Right renal cortex interstitium (tissue), 3 donors: ENCODE data around the gene RLF. TPM values are rescaled to one million over a fixed set of nuclear protein-coding genes. Genes with fewer than 3 reads are reported as not detected.
"Not testable (repeated sequence)": the region's sequence is repeated elsewhere in the genome, so short reads cannot be mapped to it uniquely, and the experiment has no call there.

Experiments used
- DNase-seq, 3 donors: peaks; one replicate each; pipeline ENCODE4 v3.0.0-alpha.2; 2013; ENCODE audit warnings: low read depth in 3 of 3, low spot score in 2 of 3
- polyA plus RNA-seq, 3 donors: library from polyadenylated mRNA; unstranded; fragments of 120-200 nt; gene quantifications; one replicate each; pipeline ENCODE4 v1.2.1, GENCODE V29; 2013; ENCODE audit not compliant: insufficient read length in 3 of 3

Gene RLF
- polyA plus RNA-seq, 3 donors = 24.3 to 25.4 (median 24.6) TPM

DNA sequence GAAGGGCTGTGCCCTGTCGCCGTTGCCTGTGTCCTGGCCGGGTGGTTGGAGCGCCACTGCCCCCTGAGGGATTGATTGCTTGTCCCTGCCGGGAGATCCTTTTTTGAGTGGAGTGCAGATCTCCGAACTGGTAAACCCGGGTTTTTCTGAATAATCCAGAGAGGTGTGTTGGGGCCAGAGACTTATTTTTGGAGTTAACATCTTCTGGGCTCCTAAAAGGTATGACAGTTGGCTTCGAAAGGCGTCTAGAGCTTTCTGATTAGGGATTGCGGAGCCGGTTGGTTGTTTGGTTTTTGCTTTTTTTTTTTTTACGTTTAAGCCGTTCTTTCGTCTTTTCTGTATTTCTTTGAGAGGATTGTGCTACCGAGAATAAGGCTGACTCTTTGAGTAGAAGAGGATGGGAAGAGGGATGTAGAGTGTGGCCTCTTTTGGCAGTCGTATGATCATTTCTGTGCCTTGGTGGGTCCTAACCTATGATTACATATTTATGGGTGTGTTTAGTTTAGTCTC lies 756 bp downstream of the RLF start:
- no peak for DNase-seq

DNA sequence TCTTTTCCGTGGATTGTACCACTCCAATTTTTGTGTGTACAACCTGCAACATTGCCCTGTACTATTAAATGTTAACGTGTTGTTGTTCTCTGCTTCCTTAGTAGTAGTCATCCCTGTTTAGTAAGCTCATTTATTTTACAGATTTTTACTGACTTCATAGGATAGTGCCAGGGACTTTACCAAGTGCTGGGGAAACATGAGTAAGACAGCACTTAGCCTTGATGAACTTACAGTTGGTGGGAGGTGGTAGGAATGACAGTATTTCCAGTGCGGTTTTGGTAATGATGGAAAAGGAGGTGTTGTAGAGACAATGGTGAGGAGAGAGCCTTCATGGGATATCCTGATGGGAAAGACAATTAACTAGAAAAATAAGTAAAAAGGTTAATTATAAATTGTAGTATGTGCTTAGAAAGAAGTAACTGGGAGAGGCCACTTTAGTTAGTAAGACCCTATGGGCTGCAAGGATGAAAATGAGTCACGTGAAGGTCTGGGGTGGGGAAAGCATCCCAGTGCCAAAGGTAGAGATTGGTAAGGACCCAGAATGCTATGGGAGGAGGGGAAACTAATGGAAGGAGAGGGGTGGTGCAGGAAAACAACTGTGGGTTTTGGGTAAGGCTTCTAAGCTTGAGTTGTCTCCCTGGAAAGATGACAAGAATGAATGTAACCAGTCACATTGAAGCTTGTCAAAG lies 1.7 kb downstream of the RLF start:
- DNase-seq = no peak

DNA sequence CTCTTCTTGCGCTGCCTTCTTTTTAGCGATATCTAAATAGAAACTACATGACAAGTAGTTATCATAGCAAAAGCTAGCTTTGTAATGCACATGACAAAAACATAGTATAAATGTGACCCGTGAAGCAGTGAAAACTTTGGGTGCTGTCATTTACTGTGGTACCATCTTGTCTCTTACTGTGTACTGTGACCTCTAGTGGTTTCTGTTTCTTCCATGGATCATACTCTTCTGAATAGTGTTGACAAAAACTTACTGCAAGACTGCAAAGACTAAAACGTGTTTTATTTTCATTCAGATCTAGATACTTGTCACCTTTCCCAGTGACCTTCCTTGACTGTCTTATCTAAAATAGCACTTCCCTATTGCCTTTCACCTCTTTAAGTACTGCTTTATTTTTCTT lies 6.1 kb downstream of the RLF start:
- DNase-seq = no peak

DNA sequence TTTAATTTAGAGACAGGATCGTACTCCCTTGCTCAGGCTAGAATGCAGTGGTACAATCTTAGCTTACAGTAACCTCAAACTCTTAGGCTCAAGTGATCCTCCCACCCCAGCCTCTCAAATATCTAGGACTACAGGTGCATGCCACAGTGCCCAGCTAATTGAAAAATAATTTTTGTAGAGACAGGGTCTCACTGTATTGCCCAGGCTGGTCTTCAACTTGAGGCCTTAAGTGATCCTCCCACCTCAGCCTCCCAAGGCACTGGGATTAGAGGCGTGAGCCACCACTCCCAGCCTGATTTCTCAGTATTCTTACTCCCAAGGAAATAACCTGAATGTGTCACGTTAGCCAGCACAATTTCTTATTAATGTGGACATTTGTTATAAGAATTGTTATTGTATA lies 9.8 kb downstream of the RLF start:
- no peak for DNase-seq

DNA sequence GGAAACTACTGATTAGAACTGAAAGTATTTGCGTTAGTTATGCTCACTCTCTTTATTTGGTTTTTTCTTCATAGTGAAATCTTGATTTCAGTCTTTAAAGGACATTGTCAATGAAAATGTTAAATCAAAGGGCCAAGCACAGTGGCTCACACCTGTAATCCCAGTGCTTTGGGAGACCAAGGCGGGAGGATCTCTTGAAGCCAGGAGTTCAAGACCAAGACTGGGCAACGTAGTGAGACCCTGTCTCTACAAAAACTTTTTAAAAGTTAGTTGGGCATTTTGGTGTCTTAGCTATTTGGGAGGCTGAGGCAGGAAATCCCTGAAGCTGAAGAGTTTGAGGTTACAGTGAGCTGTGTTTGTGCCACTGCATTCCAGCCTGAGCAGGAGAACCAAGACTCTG lies 13.6 kb downstream of the RLF start:
- DNase-seq = no peak

DNA sequence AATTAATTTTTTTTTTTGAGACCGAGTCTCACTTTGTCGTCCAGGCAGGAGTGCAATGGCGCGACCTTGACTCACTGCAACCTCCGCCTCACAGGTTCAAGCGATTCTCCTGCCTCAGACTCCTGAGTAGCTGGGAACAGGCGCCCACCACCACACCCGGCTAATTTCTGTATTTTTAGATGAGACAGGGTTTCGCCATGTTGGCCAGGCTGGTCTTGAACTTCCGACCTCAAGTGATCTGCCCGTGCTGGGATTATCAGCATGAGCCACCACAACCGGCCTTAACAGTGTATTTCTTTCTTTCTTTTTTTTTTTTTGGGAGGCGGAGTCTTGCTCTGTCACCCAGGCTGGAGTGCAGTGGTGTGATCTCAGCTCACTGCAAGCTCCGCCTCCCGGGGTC lies 15.8 kb downstream of the RLF start:
- not testable (repeated sequence) for DNase-seq

DNA sequence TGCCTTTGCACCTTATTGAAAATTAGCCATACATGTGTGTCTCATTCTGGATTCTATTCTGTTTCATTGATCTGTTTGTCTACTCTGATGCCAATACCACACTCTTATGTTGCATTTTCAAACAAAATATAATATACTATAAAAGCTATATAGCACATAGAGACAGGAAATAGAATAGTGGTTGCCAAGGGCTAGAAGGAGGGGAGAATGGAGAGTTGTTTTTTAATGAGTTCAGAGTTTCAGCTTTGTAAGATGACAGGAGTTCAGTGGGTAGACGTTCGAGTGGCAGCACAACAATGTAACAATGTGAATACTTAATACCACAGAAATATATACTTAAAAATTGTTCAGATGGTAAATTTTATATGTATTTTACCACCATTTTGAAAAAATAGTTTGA lies 17.0 kb downstream of the RLF start:
- no peak for DNase-seq

DNA sequence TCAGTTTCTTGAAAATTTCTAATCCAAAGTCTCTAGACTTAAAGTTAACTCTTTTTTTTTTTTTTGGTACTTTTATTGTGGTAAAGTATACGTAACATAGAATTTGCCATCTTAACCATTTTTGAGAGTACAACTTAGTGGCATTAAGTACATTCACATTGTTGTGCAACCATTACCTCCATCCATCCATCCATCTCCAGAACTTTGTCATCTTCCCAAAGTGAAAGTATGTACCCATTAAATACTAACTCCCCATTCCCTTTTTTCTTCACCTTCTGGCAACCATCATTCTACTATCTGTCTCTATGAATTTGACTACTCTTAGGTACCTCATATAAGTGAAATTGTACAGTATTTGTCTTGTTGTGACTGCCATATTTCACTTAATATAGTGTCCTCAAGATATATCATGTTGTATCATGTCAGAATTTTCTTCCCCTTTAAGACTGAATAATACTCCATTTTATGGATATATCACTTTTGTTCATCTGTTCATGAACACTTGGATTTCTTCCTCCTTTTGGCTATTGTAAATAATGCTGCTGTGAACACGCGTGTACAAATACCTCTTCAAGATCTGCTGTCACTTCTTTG lies 18.4 kb downstream of the RLF start:
- DNase-seq = no peak

DNA sequence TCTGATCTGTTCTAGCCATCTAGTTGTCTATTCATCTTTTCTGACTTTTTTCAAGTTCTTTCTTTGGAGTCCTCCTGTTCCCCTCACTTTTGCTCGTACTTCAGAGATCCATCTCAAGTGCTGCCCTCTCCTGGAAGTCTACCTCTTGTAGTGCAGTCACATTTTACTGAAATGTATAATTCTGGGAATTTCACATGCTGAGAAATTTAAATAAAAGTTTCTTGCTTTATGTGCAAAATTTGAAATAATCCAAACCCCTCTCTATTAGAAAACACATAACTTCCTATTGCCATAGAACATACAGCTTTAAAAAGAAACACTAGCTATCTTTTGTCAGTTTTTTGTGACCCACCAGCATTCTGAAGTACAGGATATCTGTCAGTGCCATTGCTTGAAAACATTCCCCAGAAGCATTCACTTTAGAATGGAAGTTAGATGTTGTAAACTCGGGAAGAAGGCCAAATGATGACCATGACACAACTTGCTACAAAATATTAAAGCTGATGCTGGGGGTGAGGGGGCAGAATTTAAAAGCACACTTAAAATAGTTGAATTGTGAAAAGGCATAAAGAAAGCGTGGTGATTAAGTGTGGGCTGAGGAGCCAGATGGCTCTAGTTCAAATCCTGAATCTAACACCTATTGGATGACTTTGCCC lies 22.0 kb downstream of the RLF start:
- DNase-seq = no peak

DNA sequence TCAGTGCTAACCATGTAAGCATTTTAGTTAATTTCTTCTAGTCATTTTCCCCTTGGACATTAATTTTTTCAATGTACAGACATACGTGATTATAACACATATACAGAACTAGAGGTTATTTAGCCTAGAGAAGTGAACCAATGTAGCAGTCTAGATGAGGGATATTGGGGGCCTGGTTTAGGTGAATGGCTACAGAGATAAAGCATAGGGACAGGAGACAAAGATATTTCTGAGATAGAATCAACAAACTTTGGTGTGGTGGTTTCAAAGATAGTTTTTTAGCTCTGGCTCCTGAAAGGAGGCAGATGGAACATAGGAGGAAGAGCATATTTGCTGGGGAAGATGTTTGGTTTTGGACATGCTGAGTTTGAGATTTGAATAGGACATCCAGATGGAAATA lies 23.0 kb downstream of the RLF start:
- no peak for DNase-seq

DNA sequence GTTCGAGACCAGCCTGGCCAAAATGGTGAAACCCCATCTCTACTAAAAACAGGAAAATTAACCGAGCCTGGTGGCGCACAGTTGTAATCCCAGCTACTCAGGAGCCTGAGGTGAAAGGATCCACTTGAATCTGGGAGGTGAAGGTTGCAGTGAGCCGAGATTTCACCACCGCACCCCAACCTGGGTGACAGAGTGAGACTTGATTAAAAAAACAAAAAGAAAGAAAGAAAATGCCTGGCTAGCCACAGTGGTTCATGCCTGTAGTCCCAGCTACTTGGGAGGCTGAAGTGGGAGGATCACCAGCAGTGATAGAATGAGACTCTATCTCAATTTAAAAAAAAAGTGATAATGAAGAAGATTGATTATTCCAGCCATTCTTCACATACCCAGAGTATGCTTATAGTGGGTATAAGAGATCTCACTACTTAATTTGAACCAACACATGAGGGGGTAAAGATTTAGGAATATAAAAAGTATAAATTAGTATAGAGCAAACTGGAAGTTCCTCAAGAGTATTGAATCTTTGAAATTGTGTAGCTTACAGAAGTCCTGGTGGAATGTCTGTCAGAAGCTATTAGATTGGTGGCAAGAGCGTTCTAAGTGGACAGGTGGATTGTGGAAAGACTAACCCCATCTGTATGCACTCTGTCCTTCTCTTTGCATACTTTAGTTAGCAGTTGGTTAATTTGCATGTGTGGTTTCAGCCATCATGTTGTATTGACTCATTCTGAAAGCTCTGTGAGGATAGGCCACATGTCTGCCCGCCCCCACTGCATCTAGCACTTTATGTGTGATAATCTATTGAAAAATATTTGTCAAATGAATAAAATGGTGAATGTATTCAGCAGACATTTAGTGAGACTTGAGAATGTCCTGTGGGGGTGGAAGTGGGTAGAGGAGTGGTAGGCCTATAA lies 25.0 kb downstream of the RLF start:
- DNase-seq = no peak

DNA sequence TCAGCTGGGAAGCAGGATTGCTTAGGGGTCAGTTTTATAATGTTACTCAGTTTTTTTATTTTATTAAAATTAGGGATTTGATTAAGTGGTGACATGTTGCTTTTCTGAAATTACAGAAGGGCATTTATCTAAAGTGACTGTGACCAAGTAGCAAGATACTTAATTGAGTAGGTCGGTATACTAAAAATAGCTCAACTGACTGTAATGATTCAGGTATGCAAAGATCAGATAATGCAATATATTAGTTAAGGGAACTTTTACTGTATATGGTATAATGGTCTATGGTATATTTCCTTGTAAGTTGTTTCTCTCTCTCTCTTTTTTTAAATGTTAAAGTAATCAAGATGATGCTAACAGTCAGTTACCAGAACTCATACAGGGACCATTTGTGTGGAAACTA lies 26.2 kb downstream of the RLF start:
- DNase-seq = no peak

DNA sequence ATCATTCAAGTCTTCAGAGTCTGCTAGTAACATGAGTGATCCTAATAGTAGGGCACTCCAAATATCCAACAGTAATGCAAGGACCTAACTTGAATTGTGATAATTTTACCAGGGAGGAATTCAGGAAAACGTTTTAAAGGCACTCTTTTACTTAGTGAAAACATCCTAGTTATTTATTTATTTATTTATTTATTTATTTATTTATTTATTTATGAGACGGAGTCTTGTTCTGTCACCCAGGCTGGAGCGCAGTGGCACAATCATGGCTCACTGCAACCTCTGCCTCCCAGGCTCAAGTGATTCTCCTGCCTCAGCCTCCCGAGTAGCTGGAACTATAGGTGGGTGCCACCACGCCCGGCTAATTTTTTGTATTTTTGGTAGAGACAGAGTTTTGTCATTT lies 33.5 kb downstream of the RLF start:
- DNase-seq = not testable (repeated sequence)

DNA sequence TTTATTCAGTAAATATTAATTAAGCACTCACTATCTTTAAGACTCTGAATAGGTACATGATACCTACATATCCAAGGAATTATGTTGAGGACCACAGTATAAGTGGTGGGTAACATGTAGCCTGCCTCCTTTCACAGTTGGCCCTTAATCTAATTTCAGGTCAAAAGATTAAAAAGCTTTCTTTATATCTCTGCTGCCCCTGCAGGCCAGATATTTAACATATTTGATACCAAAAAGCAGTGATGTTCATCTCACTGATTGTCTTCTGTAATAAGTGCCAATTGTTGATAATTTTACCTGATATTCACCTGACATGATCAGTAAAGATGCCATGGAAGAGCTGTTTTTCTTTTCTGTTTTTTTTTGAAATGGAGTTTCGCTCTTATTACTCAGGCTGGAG lies 36.5 kb downstream of the RLF start:
- DNase-seq = no peak

DNA sequence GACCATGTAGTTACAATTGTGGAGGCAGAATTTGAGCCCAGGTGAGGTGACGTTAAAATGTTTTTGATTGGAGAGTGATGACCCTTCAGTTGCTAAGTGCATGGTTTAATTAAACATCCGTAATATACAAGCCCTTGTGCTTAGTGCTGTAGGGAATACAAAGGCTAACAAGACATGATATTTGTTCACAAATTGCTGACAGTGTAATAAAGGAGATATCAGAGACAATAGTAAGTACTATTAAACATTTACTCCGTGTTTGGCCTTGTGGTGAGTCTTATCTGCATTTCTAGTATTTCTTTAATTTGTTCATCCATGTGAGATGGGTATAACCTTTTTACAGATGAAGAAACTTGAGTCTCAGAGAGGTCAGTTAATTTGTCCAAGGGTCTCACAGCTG lies 37.9 kb downstream of the RLF start:
- DNase-seq = no peak

DNA sequence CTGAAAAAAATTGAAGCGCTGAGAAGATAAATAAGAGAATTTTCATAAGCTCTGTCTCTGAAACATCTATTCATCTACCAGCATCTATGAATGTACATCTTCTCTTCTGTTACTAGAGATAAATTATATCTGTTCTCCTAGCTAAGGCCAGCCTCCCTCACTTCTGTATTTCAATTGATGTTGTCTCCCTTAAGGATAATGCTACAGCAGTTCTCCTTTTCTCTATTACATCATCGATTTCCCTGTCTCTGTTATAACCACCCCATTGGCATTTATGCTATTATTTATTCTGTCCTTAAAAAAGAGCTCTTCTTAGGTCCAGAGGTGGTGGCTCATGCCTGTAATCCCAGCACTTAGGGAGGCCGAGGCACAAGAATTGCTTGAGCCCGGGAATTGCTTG lies 43.7 kb downstream of the RLF start:
- DNase-seq = no peak

DNA sequence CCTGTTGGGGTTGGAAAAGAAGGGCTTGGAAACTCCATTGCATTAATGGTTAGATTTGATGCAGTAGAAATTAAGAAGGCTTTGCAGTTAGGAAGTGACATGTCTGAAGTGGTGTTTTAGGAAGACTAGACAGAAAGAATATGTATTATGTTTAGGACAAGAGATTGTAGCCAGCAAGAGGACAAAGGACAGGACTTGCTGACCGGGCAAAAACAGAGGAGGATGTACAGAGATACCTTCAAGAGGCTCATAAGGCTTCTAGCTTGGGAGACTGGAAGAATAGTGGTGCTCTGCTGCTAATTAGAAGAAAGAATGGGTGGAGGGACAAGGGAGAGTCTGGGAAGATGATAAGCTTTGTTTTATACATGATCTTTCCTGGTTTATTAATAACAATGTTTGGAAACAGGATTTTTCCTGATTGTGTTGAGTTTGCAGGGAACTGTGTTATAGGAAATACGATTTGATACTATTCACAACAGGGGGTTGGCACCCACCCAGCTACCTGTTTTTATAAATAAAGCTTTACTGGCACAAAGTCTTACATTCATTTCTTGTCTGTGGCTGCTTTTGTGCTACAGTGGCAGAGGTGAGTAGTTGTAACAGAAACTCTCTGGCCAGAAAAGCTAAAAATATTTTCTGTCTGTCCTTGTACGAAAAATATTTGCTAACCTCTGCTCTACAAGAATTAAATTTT lies 49.5 kb downstream of the RLF start:
- no peak for DNase-seq

DNA sequence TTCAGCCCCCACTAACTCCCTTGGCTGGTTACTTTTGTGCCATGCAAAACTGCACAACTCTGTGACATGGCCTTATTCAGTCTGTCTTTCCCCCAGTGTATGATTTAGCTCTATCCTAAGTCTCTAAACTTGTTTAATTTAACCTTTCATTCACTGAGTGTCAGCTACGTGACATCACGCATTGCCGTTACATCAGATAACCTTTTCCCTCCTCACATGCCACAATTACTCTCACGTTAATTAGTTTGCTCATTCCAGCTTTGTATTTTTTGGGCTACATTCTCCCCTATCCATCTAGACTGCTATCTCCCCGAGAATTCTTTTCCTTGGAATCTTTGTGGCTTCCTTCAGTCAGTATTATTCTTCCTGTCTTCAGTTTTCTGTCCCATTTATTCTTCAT lies 57.1 kb downstream of the RLF start:
- DNase-seq = no peak

DNA sequence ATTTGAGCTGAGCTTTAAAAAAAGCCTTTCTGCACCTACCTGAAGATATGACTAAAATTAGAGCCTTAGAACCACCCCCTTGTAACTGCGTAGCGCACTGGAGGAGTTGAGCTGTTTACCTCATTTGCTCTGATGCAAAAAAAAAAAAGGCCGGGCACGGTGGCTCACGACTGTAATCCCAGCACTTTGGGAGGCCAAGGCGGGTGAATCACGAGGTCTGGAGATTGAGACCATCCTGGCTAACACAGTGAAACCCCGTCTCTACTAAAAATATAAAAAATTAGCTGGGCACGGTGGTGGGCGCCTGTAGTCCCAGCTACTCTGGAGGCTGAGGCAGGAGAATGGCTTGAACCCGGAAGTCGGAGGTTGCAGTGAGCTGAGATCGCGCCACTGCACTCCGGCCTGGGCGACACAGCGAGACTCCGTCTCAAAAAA lies 60.3 kb downstream of the RLF start:
- DNase-seq = not testable (repeated sequence)

DNA sequence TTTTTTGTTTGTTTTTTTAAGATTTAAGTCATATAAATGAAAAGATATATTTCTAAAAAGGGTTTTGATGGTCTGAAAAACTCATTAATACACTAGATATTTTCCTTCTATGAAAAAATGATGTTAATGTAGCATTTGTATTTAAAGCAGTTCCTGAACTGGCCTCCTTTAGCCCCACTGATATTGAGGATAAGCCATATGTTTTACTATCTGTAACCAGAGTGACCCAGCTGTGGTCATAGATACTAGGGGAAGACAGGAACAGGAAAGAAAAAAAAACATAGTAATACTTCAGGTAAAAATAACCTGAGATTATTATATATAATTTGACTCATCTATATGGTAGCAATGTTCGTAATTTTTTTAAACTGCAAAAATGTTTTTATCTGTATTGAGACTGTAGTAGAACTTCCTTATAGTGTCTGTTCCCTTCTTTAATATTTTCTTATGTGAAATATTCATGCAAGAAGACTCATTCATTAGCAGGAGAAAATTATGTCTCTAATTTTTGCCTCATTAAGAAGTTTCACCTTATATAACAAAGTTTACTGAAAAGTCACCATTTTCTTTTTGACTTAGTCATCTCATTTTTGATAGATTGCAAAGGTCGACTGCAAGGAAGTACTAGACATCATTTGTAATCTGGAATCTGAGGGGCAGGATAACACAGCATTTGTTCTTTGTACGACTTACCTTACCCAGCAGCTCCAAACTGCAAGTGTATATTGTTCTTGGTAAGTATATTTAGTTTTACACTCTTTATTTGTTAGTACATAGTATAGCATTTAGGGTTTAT lies 61.0 kb downstream of the RLF start:
- DNase-seq = no peak
